GF-D8 (cell line): ENCODE measurements around the gene RPL22L1.
"Not testable (repeated sequence)": the region's sequence is repeated elsewhere in the genome, so short reads cannot be mapped to it uniquely, and the experiment has no call there.

ENCODE experiments used
- DNase-seq: peaks from one replicate; lab custom pipeline; 2025; lab: John Stamatoyannopoulos, UW

Gene RPL22L1

DNA sequence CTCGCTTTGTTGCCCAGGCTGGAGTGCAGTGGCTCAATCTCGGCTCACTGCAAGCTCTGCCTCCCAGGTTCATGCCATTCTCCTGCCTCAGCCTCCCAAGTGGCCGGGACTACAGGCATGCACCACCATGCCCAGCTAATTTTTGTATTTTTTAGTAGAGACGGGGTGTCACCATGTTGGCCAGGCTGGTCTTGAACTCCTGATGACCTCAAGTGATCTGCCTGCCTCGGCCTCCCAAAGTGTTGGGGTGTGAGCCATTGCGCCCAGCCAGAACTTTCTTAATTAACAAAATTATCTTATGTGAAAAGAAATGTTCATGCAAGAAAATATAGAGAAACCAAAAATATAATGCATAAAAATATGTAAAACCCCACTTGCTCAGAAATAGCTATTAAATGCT lies 7.3 kb upstream of the RPL22L1 start:
- not testable (repeated sequence) for DNase-seq

DNA sequence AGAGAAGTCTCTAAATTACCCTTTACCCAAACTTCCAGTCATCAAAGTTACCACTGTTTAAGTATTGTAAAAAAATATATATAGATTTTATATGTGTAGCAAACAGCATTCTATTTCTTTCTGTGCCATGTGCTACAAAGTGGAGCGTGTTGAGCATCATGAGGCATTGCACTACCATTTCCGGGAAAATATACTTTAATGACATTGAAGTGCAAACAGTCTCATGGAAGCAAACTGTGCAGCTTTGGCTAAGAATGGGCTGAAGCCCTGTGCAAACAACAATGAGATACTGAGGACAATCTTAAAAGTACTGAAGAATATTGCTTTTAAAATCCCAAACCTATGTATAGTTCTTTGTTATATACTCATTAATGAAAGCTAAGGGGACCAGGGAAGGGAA lies 6.5 kb upstream of the RPL22L1 start:
- DNase-seq: no peak

DNA sequence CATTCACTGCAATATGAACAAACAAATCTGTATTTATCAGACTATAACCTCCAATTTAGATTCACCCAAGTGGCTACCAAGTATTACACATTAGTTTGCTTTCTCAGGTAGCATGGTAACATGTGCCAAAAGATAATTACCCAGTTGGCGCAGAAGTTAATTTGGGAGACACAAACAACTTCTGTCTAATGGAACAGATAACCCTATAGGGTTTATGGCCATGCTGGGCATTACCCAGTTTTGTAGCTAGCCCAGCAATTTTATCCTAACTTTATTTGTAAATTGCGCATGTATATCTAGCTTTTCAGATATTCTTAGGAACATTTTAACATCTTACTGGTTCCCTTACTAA lies 780 bp downstream of the RPL22L1 start:
- DNase-seq: no peak

DNA sequence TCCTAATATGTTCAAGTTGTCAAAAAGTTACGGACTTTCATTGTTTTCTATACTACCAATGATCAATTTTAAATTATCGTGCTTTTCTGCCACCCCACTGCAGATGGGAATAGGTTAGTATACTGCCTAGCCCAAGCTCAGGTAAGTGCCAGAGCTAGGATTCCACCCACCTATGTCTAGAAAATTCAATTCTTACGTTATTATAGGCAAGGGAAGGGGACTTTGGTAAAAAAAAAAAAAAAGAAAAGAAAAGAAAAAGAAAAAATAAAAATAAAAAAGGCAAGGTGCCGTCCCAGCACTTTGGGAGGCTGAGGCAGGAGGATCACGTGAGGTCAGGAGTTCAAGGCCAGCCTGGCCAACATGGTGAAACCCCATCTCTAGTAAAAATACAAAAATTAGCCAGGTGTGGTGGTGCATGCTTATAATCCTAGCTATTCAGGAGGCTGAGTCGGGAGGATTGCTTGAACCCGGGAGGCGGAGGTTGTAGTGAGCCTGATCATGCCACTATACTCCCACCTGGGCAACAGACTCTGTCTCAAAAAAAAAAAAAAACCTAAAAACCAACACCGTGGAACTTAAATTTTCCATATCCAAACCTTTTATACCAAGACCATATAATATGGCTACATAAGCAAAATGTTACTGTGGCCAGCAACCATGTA lies 1.3 kb downstream of the RPL22L1 start:
- DNase-seq: no peak

DNA sequence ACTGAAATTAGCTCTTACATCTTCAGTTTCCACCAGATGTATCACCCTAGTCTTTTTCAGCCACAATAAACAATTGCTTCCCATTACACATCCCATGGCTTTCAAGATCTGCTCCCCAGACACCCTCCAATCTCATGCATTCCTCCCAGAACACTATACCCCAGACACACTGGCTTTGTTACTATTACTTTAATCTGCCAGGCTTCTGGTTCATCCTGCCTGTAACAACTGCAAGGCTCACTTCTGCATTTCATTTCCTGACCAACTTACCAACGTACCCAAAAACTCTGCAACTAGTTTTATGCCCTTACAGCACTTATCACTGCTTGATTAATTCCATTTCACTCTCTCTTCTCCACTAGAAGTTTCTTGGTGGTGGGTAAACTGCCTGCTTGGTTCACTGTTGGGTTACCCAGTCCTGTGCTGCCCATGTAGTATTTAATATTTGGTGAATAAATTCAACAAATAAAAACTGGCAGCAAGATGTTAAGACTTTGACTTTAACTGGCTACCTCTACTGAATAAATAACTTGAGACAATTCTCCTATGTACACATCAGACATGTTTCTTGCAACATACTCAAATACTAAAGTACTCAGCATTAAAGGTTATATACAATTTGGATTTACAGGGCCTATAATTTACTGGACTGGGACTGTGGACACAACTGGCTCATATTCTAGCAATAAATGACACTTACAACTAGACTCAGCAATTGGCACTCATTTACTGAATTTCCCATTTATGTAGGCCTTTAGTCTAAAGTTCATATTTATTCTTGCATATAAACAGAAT lies 2.7 kb downstream of the RPL22L1 start:
- DNase-seq: no peak

DNA sequence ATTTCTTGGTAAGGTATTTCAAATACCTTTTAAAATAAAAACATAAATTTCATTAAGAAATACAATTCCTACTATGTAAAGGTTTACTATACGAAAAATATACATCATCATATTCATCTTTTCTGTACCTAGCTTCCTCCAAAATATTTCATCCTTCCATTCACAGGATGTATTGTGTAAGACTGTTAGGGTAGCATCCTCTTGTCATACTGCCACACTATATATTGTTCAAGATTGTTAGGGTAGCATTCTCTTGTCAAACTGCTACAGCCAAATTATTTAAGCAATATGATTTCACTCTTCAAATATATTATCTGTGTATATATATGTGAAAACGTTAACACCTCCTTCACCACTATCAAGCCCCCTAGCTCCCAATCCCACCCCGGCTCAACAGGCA lies 3.5 kb downstream of the RPL22L1 start:
- no peak for DNase-seq

DNA sequence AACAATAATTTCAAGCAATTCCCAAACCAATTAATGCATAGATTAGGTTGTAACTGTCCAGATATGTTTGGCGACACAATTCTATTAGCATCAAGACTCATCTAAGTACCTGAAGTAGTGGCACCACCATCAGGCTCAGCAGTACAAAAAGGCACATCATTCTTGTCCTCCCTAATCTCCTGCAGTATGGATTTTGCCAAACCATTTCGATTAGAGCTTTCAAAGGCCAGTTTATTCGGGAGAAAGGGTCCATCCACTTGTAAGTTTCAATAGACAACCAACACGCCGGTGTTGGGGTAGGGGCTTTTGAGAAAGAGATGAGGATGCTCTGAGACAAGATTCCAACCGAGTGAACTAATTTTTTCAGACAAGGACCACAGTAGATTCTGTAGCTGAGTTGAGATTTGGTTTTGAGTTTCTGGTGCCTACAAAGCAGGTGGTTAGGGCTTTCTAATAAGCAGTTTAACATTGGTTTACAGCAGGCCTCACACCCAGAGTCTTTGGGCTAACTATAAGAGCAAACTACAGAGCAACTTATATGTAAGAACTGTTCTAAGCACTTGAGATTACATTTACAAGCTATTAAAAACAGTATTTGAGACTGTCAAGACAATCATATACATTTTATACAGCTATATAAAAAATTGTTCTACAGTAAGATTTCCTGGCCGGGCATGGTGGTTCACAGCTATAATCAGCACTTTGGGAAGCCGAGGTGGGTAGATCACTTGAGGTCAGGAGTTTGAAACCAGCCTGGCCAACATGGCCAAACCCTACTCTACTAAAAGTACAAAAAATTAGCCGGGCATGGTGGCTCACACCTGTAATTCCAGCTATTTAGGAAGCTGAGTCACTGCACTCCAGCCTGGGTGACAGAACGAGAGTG lies 4.5 kb downstream of the RPL22L1 start:
- no peak for DNase-seq

DNA sequence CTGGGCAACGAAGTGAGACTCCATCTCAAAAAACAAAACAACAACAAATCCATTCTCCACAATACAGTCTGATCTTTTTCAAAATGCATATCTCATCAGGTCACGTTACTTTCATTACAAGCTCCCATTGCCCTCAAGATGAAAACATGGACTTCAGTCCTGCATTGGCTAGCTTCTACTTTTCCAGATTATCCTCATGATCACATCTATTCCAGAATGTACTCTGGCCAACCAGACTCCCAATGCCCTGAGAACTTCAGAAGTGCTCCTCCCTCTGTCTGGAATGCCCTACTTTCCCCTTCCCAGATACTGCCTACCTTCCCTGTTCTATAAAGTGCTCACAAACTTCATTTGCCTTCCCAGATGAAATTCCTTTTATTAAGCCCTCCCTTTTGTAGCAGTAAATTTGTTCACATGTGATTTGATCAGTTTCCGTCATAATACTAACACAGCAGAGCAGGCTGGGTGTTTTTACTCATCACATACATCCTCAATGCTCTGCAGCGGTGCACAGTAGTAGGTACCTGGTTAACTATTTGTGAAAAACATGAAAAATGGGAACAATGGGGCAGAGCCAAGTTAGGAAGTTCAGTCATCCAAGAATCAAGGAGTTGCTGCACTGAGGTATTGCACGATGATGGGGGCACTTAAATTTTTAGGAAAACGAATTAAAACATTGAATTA lies 5.3 kb downstream of the RPL22L1 start:
- DNase-seq: no peak

DNA sequence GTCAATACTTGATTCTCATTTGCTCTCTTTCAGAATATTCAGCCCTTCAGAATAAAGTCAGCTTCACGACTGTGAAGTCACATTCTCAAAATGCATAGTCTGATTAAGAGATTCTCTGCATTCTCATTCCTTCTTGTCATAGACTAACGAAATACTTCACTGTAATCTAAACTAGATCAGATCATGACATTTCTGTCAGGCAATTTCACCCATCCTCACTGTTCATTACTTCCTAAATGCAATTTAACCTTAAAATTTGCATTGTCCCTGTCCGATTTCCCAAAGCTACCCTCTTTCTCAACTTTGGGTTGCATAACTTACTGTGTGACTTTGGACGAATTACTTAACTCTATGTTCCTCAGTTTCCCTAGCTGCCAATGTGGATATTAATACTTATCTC lies 6.2 kb downstream of the RPL22L1 start:
- DNase-seq: no peak

DNA sequence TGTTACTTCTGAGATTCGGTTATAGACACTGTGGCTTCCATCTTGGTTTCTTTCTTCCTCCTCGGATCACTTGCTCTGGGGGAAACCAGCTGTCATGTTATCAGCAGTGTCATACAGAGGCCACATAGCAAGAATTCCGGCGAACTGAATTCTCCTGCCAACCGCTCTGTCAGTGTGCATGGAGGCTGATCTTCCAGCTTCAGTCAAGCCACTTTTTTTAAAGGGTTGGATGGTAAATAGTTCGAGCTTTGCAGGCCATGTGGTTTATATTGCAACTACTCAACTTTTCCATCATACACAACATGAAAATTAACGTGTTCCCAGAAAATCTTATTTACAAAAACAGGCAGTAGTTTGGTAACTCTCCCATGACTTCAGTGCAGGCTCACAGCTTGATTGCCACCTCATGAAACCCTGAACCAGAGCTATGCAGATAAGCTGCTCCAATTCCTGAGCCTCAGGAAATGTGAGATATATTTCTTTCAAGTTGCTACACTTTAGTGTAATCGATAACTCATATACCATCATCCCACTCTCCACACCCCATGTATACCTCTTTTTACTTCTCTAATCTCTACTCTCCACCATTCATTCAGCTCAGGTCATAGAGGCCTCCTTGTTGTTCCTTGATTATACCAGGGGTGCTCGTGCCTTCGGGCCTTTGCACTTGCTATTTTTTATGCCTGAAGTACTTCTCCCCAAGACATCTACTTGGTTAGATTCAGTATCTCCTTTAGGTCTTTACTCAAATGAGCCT lies 7.2 kb downstream of the RPL22L1 start:
- DNase-seq: no peak

DNA sequence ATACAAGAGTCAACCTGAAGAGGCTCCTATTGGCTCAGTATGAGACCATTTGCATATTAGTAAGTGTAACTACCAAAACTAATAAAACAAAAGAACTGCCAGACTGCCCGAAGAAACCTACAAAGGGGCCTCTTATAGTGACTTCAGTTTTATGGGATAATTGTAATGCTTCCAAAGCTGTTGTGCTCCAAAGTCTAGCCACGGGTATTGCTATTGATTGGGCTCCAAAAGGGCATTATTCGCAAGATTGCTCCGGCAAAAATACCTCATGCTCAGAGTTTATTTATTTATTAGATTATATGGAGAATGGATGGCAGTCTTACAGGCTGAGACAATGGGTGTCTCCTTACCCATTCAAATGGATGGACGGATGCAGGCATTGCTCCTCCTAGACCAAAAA lies 11.4 kb downstream of the RPL22L1 start:
- DNase-seq: no peak

DNA sequence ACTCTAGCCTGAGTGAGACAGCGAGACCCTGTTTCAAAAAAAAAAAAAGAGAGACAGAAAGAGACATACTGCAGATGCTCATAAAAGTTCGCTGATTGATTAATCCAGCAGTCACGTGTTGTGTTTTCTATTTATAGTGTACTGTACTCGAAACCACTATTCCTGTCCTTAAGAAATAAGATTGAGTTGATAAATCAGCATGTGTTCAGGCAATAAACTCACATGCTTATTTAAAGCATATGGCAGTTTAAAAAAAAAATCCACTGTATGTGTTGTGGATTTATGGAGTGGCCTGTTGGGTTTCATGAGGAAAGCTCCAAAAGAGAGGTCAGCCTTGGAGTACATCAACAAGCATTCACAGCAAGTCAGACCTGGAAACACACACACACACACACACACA lies 17.7 kb downstream of the RPL22L1 start:
- DNase-seq: no peak

DNA sequence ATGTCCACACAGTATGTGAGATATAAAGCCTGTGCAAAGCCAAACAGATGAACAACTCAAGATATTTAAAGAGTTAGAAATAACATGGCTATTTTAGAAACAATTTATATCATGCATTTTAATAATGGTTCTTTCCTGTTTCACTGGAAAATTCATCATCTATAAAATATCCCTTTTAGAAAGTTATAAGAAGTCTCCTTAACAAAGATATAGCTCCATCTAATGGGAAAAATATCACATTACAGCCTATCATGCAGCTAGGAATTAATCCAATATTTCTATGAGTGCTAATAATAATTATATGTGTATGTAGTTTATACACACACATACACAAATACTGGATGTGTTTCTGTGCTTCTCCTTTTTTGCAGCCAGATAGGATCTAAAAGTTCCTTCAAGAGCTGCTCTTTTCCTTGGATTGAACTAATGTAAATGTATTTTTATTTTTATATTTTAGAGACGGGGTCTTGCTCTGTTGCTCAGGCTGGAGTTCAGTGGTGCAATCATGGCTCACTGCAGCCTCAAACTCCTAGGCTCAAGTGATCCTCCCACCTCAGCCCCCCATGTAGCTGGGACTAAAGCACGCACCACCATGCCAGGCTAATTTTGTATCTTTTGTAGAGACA lies 21.6 kb downstream of the RPL22L1 start:
- DNase-seq: no peak

DNA sequence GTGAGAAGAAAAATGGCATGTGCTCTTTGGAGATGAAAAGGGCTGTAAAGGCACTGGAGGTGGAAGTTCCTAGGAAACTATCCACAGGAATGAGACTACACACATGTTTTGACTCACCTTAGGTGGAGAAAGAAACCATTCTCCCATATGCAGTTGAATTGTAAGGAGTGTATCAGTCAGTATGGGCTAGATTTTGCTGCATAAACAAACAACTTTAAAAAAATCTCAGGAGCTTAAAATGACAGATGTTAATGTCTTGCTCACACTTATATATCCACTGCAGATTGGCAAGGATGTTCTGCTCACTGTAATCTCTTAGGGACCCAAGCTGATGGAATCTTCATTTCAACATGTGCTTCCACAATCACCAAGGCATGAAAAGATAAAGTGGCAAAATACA lies 25.6 kb downstream of the RPL22L1 start:
- DNase-seq: no peak

DNA sequence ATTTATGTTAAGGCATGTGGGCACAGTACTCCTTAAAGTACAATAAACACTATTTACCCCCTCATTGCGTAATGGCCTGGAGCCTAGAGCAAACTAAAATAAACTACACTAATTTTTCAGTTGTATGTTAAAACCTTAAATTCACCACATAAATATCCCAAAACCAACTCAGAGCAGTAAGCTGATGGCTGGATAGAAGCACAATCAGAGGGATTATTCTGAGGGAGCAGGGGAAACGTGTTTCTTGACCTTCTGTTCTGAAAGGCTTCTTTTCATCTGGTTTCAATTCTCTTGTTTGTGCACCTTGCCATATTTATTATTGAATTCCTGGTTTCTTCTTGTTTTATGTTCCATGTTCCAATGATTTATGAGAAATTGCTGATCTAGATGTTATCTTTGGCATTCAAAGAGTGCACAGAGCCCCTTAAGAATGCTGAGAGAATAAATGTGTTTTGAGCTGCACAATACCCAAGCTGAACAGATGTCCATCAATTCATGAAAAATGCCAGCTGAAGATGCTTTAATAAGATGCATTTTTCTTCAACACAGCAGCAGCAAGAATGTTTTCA lies 29.6 kb downstream of the RPL22L1 start:
- no peak for DNase-seq

DNA sequence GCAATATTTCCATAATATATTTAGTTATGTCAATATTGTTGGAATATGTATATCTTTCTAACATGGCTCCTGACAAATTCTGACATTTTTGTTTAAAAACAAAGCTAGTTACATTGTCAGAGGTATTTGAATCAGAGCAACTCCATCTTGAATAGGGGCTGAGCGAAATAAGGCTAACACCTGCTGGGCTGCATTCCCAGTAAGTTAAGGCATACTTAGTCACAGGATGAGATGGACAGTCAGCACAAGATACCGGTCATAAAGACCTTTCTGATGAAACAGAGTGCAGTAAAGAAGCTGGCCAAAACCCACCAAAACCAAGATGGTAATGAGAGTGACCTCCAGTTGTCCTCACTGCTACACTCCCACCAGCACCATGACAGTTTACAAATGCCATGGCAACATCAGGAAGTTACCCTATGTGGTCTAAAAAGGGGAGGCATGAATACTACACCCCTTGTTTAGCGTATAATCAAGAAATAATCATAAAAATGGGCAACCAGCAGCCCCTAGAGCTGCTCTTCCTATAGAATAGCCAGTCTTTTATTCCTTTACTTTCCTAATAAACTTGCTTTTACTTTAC lies 30.4 kb downstream of the RPL22L1 start:
- DNase-seq: no peak

DNA sequence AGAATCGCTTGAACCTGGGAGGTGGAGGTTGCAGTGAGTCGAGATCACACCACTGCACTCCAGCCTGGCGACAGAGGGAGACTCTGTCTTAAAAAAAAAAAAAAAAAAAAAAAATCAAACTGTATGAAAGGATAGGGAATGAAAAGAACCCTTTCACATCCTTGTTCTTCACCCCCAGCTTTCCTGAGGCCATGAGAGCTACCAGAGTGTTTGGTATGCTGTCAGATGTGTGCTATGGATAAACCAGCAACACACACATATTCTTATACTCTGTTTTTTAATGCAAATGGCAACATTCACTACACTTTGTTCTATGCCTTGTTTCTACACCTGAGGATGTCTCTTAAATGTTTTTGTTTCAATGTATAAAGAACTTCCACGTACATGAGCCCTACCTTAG lies 33.5 kb downstream of the RPL22L1 start:
- DNase-seq: no peak

DNA sequence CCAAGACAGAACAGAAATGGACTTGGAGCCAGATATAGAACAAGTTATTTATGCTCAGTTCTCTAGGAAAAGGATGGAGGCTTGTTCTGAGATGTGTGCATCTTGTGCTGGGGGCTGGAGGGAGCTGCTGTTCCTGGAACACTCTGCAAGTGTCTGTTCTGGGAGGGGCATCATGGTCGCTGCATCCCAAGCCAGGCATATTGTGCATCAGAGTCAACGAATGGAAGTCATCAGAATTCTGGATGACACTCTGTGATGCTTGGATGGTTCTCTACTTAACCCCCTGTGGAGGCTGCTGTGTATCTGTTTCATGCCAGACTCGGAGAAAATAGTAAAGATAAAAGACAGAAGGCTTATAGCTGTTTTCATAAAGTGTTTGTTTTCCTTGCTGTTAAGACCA lies 34.7 kb downstream of the RPL22L1 start:
- DNase-seq: no peak

DNA sequence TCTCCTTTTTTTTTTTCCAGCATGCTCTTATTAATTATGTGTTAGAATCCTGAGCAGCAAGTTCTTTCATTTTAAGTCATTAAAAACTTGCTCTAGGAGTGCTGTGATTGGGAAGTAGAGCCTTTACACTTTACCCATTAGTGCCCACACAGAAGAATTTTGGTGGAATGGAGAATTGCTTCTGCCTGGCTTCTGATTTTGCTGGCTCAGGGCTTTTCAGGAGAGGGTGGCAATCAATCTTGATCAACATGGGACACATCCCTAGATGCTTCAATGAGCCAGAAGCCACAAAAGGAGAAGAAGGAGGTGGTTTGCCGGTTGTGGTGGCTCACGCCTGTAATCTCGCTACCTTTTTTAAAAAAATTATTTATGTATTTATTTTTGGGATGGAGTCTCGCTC lies 39.4 kb downstream of the RPL22L1 start:
- no peak for DNase-seq

DNA sequence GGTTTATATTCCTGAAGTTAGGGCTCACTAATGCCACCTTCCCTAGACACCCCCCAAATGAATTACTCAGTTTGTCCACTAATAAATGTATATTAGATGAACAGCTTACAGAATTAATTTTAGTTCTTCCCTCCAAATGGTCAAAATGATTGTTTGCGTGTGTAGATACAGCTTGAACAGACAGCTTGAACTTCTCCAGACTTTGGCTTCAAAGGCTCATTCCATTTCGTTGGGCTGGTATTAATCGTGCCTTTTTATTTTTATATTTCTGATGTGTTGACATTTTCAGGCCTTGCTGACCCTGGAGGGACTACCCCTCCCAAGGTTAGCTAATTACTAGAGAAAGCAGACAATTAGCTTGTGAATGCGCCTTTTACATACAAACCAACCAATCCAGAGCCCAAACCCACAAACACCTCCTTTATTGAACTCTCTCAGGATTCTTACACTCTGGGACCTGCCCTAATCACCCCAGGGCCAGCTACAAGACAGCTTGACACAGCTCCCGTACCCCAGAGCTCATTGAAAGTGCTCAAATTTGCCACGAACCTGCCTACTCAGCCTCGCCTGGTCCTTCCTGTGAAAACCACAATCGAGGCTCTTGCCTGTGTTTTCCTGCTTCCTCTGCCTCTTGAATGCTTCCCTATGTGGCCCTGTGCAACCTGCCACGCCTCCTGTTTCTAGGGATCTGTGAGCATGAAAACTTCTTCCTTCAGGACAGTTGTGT lies 40.3 kb downstream of the RPL22L1 start:
- no peak for DNase-seq
